Measurements from ENCODE around the gene INPP4B.

Gene INPP4B

DNA sequence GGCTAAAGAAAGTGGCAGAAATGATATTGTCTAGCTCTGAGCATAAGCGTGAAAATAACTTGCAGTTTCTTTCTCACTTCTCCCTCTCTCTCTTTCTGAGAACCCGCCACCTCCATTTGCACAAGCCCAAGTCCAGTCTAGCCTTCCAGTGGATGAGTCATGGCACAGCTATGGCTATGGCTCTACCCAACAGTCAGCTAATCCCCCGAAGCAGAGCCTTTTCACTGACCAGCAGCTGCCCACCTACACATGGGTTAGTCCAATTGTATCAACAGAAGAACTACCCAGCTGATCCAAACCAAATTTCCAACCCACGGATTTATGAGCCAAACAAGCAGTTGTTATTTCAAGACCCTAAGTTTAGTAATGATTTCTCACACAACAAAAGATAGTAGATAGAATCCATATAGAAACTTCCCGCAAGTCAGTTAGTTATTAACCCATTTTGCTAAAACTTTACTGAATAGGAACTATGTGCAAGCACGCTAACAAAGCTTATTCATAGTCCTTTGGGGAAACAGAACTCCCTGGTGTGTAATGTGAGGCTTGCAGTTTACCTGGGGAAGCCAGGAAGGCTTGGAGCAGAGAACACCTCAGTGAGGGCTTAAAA, 282.3 kb downstream of the INPP4B start:
- peak overlapping the region in 1 of 3 experiments; percentile 18 for H3K27ac Mint-ChIP-seq
- H3K4me1 Mint-ChIP-seq = peaks cover 19% of the 10 kb centered on the region
- no peak overlapping the region for H3K4me3 Mint-ChIP-seq
- H3K36me3 Mint-ChIP-seq (ENCODE audit: low read depth) = peaks cover 4% of the 10 kb centered on the region
- TF ChIP-seq, protein P1, sequence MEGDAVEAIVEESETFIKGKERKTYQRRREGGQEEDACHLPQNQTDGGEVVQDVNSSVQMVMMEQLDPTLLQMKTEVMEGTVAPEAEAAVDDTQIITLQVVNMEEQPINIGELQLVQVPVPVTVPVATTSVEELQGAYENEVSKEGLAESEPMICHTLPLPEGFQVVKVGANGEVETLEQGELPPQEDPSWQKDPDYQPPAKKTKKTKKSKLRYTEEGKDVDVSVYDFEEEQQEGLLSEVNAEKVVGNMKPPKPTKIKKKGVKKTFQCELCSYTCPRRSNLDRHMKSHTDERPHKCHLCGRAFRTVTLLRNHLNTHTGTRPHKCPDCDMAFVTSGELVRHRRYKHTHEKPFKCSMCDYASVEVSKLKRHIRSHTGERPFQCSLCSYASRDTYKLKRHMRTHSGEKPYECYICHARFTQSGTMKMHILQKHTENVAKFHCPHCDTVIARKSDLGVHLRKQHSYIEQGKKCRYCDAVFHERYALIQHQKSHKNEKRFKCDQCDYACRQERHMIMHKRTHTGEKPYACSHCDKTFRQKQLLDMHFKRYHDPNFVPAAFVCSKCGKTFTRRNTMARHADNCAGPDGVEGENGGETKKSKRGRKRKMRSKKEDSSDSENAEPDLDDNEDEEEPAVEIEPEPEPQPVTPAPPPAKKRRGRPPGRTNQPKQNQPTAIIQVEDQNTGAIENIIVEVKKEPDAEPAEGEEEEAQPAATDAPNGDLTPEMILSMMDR (IDR thresholded peaks at IDR 0.05; ENCODE audit: unreplicated experiment in 3 of 3) = no peak
- peaks cover 11% of the 10 kb centered on the region for H3K9me3 Mint-ChIP-seq
- peaks cover 3% of the 10 kb centered on the region for H3K27me3 Mint-ChIP-seq (ENCODE audit: low read depth)

DNA sequence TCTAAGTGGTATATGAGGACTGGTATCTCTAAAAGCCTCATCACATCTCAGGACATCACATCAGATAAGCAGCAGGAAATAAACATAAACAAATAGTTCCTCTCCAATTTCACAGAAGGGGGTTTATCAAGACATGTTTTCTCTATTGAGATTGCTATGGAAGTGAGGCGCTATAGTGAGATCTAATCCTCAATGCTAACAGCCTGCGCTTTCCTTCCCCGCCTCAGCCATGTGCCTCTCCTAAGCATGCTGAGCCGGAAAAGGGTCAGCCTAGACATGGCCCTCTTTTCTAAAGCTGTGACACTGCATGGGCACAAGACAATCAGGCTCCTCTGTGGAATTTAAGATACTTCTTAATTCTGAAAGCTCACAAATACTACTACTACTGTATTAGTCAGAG, 286.1 kb downstream of the INPP4B start:
- peaks cover 8% of the 10 kb centered on the region for H3K9me3 Mint-ChIP-seq
- H3K4me3 Mint-ChIP-seq = no peak overlapping the region
- H3K36me3 Mint-ChIP-seq (ENCODE audit: low read depth) = peaks cover 4% of the 10 kb centered on the region
- peaks cover 7% of the 10 kb centered on the region for H3K27me3 Mint-ChIP-seq (ENCODE audit: low read depth)
- no peak overlapping the region for H3K27ac Mint-ChIP-seq
- peaks cover 15% of the 10 kb centered on the region for H3K4me1 Mint-ChIP-seq
- TF ChIP-seq, protein P1 (IDR thresholded peaks at IDR 0.05; ENCODE audit: unreplicated experiment in 3 of 3) = no peak

DNA sequence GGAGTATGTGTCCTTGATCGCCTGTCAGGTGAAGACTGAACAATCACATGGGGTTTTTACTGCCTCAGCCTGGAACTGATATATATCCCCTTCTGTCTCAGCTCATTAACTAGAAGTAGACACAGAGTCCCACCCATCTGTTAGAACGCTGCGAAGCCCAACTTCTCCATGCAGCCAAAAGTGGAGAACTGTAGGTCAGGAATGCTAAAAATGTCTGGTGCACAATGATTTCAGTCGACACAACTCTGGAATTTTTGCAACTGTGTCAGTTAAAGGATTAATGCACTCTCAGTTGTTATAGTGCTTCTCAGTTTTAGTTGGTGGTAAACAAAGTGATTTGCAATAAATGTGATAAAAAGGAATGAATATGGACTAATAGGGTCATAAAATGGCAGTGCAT, 287.2 kb downstream of the INPP4B start:
- Mint-ChIP-seq H3K9me3 (peaks cover 3% of the 10 kb centered on the region), H3K27ac (no peak overlapping the region), H3K4me3 (no peak overlapping the region), H3K36me3 (ENCODE audit: low read depth) (no peaks in the 10 kb centered on the region), H3K4me1 (peaks cover 15% of the 10 kb centered on the region), H3K27me3 (ENCODE audit: low read depth) (peaks cover 7% of the 10 kb centered on the region)
- TF ChIP-seq, protein P1 (IDR thresholded peaks at IDR 0.05; ENCODE audit: unreplicated experiment in 3 of 3) = no peak

DNA sequence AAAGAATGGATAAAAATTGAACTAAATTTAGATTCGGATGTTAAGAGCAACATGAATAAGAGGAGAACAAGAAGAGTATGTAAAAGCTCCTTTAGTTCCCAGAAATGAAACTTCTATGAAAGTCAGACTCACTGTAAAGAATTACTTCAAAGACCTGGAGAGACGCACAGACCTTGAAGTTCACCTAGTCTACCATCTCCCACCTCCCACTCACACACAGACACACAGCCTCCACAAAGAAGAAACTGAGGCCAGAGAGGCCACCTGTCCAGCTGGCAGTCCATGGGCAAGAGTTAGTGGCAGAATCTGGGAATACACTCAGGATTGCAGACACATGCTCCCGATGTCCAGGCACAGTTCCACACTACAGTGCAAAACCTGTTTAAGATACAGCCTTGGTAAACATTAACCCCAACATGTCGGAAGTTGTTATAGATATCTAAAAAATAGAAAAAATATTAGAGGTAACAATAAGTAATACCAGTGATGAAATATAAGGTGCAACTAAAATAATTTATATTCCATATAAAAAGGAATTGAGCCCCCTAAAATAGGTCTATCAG, 288.8 kb downstream of the INPP4B start:
- peaks cover 7% of the 10 kb centered on the region for H3K27me3 Mint-ChIP-seq (ENCODE audit: low read depth)
- H3K9me3 Mint-ChIP-seq = no peaks in the 10 kb centered on the region
- H3K4me3 Mint-ChIP-seq = no peak overlapping the region
- no peak overlapping the region for H3K27ac Mint-ChIP-seq
- no peaks in the 10 kb centered on the region for H3K36me3 Mint-ChIP-seq (ENCODE audit: low read depth)
- TF ChIP-seq, protein P1 (IDR thresholded peaks at IDR 0.05; ENCODE audit: unreplicated experiment in 3 of 3) = no peak
- H3K4me1 Mint-ChIP-seq = peaks cover 20% of the 10 kb centered on the region

DNA sequence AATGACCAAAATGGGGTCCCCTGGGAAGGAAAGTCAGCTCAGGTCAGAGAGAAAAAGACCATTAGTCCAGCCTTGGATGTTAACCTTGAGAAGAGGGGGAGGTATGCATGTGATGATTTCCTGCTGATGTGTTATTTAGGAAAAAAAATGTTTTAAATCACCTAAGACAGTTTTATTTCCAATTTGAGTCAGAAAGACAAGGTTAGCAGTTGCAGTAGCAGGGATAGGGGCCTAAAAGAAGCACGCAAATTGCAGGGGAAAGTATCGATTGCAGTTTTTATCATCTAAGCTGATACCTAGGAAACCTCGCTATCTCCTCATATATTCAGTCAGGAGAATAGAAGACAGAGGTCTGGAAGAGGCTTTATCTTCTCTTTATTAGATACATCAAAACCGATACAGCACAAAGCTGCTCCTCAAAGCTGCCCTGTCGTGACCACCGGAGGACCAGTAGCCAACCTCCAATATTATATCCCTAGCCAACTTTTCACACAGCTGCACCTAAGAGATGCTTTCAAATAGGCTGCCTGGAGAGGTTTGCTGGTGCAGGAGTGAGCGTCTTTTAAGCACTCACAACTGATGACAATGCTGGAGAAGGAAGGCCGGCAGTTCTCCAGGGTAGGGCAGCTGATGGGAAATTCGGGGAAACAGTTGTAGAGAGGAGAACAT, 289.4 kb downstream of the INPP4B start:
- Mint-ChIP-seq H3K9me3 (no peaks in the 10 kb centered on the region), H3K36me3 (ENCODE audit: low read depth) (no peaks in the 10 kb centered on the region), H3K4me3 (no peak overlapping the region), H3K27ac (no peak overlapping the region), H3K27me3 (ENCODE audit: low read depth) (peaks cover 7% of the 10 kb centered on the region), H3K4me1 (peaks cover 20% of the 10 kb centered on the region)
- TF ChIP-seq, protein P1 (IDR thresholded peaks at IDR 0.05; ENCODE audit: unreplicated experiment in 3 of 3) = no peak

Data from nephron (organoid).